ENCODE results near the gene KDELR3.

The KDELR3 gene

DNA sequence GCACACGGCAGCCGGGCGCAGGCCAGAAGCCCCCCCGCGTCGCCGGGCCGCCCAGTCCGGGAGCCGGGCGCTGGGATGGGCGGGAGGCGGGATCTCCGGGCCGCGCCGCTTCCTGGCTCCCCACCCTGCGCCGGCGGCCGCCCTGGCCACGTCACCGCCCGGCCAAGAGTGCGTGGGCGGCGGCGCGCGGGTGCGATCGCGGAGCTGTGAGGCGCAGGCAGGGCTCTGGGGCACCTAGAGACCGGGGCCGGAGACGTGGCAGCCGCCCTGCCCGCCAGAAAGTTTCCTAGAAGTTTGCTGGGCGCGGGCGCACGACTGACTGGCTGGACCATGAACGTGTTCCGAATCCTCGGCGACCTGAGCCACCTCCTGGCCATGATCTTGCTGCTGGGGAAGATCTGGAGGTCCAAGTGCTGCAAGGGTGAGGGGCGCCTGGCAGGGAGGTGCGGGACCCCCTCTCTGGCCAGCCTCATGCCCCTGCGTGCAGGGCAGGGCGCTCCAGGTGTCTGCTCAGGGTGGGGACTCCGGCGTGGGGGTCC is at the start of gene KDELR3:
TSS of gene KDELR3 (plus strand) at position 193 of the 539 bp plus-strand sequence. CDS start at position 331, 138 bp downstream.
- in situ Hi-C loops (cut with MboI; ENCODE audit: low sequenced_read_pairs) = no loop called here

DNA sequence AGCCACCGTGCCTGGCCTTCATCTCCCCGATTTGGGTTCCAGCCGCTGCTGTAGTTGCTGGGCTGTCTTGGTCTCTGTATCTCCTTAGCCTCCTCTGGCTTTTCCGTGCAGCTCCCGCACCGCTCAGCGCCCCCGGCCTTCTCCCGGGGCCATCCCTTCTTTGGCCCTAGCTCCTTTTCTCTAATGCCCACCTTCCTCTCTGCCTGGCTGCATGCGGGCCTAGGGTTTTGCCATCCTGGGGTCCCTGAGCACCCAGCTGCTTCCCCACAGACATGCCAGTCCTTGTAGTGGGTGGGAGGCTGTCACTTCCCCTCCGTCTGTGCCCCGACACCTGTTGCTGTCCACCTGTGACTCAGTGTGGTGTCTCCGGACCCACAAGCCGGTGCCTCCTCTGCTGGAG is 49.3 kb upstream of the KDELR3 start:
- in situ Hi-C loops (cut with MboI; ENCODE audit: low sequenced_read_pairs) = no loop called here

DNA sequence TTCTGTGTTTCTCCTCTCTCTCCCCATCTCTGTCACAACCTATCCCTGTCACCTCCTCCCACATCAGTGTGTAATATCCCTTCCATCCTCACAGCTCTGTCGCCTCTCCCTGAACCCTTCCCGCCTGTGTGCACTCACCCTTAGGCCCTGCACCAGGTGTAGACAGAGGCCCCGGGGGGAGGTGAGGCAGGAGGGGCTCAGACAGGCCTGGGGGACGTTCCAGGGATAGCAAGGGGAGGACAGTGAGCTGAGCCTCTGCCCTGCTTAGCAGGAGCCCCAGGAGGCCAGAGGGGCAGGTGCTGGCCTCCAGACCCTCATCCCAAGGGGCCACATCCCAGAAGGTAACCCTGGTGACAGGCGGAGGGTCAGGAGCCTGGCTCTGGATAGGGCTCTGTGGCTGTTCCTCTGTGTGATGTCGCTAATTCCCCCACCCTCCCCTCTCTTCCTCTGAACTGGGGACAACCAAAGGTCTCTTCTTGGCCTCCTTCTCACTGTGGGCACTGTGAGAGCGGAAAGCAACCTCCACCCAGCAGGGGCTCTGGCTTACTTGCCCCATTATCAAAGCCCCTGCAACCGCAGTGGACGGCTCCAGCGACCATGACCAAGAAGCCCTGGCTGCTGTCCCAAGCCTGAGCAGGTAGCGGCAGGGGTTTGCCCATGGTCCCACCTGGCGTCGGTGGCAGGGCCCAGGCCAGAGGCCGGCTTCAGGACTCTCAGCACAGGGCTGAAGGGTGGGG is 48.6 kb upstream of the KDELR3 start:
- in situ Hi-C loops (cut with MboI; ENCODE audit: low sequenced_read_pairs) = no loop called here

DNA sequence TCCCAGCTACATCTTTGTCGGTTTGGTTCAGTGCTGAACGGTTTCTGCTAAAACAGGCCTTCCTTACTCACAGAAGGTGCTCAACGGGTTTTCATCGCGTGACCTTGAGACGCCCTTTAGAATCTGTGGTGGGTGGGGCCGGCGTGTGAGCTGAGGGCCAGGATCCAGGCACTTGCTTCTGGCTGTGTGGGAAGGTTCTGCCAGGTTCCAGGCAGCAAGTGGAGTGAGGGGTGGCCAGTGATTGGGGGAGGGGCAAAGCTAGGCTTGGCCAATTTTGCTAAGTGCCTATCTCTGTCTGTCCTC is 48.1 kb upstream of the KDELR3 start:
- in situ Hi-C loops (cut with MboI; ENCODE audit: low sequenced_read_pairs) = no loop called here

DNA sequence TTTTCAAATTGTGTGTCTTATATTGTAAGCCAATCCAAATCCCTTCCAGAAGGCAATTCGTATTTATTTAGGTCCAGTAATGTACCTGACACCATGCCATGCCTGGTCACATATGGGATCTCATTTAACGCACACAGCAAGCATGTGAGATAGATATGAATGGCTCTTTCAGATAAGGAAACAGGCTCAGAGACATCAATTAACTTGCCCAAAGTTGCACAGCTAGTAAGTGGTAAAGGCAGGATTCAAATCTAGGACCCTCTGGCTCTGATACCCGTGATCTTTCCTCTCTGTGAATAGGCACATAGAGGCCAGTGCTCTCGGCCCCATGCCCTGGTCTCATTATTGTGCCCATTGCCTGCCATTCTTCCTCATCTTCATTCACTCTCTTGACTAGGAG is 47.2 kb upstream of the KDELR3 start:
- in situ Hi-C loops (cut with MboI; ENCODE audit: low sequenced_read_pairs) = no loop called here

DNA sequence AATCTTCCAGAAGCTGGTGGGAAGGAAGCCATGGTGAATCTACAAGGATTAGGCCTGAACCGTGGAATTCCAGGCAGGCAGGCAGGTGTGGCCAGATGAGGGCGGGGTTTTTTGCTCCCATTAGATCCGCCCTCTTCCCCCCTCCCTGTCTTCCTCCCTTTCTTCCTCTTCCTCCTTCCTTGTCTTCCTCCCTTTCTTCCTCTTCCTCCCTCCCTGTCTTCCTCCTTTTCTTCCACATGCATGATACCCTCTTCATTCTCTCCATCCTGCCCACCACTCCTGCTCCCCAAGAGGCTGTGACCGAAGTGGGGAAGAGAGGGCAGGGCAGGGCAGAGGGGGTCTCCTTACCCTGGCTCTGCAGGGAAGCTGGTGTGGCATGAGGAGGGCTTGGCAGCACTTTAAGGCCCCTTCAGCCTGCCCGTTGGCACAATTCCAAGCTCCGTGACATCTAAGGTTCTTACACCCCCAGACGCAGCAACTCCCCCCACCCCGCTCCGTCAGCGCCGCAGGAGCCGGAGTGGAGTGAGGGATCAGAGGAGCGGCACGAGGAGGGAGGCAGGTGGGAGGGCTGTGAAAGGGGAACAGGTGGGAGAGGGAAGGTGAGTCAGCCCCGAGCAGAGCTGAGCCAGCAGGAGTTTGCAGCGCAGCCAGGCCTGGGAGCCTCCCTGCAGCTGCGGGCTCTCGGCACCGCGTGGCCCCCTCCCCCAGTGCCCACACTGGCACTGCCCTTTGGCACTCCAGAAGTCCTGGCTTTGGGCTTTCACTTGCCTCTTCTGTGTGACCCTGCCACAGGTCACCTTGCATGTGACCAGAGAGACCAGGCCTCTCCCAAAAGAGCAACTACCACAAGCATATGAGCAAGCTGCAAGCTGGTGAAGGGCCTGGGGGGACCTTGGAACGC is 45.0 kb upstream of the KDELR3 start:
- in situ Hi-C loops (cut with MboI; ENCODE audit: low sequenced_read_pairs) = no loop called here

DNA sequence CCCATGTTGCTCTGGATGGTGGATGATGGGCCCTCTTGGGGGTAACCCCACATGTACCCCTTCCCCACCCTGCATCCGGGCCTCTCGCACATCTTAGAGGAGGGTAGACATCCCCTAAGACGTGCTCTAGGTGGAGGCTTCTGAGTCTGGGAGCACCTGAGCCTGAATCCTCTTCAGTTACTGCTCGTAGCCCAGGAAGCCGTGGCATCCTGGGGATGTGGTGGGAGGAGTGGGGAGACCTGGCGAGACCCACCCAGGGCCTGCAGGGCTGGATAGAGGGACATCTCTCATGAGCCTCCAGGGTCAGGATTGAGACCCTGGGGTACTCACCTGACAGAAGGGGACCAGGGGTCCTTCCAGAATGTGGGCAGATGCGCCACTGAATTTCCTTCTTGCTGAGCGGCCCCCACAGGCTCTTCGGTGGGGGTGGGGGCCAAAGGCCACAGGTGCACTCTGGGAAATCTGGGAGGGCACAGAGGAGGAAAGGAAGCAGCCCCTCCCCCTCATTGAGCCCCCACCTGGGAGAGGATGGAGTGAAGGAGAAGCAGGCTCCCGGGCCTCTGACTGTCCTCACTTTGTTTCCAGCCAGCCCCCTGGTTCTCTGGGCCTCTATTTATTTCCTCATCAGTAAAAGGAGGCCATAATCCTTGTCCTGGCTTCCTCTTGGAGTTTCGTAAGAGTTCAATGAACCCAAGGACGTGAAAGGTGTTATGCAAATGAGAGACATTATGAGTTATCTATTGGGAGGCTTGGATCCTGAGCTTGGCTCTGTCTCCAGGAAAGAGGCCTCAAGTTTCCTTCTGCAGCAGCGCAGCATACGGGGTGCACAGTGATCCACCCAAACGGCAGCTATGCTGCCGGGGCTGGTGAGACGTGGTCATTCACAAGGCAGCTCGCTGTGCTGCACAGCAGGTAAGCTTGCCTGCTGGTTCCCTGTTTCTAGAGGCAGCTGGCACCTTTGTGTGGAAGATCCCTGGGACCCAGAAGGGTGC is 44.1 kb upstream of the KDELR3 start:
- in situ Hi-C loops (cut with MboI; ENCODE audit: low sequenced_read_pairs) = no loop called here

DNA sequence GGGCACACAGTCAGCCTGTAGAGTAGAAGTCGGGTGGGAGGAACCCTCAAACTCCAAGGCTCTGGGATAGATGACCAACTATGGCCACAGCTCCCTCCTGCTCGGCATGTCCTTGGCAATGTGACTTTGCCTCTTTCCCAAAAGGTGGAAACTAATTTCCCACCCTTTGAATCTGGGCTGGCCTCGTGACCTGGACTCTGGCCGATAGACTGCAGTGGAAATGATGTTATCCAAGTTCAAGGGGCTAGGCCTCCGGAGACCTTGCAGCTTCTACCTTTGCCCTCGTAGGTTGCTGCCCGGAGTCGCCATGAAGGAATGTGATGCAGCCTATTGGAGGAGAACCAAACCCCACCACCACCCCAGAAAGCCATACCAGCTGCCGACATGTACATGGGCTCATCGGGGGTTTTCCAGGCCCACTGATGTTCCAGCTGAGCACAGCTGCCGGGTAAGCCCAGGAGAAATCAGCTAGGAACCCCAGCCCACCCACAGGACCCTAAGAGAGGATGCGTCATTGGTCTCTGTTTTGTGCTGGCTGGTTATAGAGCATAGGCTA is 43.3 kb upstream of the KDELR3 start:
- in situ Hi-C loops (cut with MboI; ENCODE audit: low sequenced_read_pairs) = no loop called here

DNA sequence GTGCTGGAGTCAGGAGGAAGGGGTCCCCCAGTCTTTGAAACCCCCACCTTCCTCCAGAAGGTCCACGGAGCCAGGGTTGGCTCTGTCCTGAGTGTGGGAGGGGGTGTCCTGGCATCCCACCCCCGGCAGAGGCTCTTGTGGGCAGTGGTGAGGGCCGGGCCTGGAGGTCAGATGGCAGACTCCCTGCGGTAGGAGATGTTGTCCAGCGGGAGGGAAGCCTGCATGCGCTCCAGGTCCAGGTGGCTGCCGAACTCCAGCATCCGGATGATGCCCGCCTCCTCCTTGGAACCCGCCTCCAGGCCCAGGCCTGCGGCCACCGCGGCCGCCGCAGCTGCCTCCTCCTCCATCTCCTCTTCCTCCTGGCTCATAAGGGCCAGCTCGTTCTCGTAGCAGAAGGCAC is 41.3 kb upstream of the KDELR3 start:
- in situ Hi-C loops (cut with MboI; ENCODE audit: low sequenced_read_pairs) = no loop called here

DNA sequence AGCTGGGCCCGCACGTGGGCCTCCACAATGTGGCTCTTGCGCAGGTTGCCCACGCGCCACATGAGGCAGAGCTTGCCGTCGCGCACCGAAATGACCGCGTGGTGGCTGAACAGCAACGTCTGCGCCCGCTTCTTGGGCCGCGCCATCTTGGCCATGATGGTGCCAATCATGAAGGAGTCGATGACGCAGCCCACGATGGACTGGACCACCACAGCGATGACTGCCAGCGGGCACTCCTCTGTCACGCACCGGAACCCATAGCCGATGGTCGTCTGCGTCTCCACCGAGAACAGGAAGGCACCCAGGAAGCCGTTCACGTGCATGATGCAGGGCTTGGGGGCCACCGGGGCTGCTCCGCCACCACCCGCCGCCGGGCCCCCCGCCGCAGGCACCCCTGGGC is 40.4 kb upstream of the KDELR3 start:
- in situ Hi-C loops (cut with MboI; ENCODE audit: low sequenced_read_pairs) = no loop called here

DNA sequence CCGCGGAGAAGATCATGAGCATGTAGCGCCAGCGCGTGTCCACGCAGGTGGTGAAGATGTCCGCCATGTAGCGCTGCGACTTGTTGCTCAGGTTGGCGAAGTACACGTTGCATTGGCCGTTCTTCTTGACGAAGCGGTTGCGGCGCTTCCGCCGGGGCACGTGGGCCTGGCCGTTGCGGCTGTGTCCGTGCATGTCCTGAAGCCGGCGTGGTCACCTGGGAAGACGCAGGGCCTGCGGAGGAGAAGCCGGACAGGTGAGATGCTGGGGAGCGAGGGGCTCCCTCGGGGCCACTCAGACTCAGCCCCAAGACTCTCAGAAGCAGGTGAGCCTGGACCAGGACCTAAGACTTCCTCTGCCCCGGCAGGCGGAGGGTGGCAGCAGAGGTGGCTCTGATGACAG is 40.0 kb upstream of the KDELR3 start:
- in situ Hi-C loops (cut with MboI; ENCODE audit: low sequenced_read_pairs) = no loop called here

DNA sequence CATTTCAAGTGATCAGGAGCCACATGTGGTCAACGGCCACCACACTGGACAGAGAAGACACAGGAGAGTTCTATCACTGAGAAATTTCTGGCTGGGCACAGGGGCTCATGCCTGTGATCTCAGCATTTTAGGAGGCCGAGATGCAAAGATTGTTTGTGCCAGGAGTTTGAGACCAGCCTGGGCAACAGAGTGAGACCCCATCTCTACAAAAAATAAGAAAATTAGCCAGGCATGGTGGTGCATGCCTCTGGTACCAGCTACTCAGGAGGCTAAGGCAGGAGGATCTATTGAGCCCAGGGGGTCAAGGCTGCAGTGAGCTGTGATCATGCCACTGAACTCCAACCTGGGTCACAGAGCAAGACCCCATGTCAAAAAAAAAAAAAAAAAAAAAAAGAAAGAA is 39.2 kb upstream of the KDELR3 start:
- in situ Hi-C loops (cut with MboI; ENCODE audit: low sequenced_read_pairs) = no loop called here

DNA sequence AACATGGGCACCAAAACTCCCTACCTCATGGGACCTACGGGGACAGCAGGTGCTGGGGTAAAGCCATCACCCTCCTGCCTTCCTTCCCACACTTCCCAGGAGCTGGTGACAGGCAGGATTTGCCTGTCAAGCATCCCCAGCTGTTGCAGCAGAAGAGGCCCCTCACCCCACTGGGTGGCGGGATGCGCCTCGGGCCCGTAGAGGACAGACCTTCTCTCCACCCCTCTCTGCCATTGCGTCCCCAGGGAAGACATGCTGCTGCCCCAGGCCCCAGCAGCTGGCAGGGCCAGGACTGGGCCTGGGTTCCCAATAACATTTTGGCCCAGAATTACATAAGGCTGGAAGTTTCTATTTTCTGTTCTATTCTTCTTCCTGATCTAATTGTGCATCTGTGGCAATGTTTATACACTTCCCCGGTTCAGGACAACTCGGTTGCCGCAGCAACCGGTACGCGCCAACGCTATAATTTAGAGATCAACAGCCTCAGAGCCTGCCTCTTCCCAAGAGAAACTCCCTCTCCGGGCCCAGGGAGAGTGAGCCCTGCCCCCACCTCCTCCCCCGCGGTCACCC is 38.3 kb upstream of the KDELR3 start:
- in situ Hi-C loops (cut with MboI; ENCODE audit: low sequenced_read_pairs) = no loop called here

DNA sequence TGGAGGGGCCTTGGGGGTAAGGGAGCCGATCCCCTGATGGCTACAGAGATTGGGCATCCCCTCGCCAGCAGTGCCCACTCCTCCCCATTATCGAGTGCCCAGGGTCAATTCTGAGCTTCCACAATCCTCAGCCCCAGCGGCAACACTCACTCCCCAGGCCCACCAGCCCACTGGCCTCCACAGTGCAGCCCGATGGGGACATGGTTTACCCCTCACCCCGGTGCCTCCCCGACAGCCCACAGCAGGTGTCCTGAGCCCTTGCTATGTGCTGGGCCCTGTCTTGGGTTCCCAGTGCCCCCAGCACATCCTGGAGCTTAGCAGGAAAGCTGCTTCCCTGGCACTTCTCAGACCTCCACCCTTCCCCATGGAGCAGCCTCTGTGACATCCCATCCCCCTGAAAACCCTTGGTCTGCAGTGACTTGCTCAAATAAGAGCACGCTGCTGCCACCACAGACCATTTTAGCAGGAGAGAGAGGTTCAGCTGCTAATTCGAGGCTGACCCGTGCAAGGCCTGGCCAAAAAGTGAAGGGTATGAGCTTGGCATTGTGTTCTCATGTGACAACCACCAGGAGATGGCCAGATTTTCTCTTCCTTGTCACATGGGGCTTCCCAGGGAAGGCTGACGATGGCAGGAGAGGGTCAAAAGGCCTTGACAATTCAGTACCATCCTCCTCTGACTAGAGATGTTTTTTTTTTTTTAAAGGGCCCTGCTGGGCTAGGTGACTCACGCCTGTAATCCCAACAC is 36.5 kb upstream of the KDELR3 start:
- in situ Hi-C loops (cut with MboI; ENCODE audit: low sequenced_read_pairs) = no loop called here

DNA sequence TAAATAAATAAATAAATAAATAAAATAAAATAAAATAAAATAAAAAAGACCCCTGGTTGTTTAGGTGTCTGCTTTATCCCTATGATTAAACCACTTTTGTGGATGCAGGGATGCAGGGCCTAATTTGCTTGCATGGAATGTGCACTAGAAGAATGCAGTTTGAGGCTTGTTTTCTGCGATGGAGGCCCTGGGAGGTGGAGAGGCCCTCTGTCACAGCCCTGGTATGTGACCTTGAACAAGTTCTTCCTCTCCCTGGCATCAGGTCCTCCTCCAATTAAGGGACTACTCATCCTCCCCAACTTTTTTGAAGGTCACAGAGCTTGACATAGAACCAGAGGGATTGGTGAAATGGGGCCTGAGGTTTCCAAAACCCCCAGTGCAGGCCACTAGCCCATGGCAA is 35.6 kb upstream of the KDELR3 start:
- in situ Hi-C loops (cut with MboI; ENCODE audit: low sequenced_read_pairs) = no loop called here

DNA sequence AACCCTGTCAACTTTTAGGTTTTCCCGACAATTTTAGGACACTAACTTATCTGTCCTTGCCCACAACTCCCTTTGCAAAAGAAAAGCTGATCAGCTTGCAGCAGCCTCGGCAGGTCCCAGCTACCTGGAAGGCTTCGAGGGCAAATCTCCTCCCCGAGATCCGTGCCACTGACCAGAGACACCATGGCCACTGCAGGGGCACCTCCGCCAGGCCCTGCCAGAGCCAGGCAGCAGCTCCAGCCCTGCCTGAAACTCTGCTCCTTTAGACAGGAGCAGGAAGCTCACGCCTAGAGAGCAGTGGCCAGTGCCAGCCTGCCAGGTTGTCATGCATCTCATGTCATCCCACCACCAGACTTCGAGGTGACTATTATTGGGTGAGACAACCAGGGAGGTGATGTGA is 34.0 kb upstream of the KDELR3 start:
- in situ Hi-C loops (cut with MboI; ENCODE audit: low sequenced_read_pairs) = no loop called here

DNA sequence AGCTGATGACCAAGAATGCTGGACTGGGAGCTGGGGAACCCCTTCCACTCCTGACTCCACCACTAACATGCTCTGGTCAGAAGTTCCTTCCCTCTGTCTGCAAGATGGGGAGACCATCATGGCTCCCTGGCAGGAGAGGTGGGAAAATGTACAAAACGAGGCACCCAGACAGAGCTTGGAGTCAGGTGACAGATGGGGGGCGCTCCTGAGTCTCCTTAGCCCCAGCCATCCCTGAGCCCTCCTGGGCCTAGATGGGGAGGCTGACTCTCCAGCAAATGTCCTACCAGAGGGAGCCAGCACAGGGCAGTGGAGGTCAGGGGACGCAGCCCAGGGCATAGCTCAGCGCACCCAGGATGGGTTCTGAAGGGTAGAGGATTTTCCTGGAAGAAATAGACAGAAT is 32.9 kb upstream of the KDELR3 start:
- in situ Hi-C loops (cut with MboI; ENCODE audit: low sequenced_read_pairs) = no loop called here

DNA sequence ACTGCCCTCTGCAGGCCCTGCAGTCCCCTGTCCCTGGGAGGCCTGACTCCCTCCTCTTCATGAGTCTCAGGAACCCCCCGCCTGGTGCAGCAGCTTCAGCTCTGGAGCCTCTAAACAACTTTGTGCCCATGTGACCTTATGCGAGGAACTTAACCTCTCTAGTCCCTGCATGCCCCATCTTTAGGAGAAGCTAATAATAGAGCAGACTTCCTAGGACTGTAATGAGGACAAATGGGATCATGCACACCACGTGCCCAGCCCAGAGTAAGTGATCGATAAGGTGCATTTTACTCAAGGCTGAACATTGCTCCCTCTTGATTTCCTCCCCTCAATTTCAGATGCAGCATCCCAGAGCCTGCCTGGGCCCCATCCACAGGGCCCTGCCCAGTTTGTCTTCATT is 31.9 kb upstream of the KDELR3 start:
- in situ Hi-C loops (cut with MboI; ENCODE audit: low sequenced_read_pairs) = no loop called here

DNA sequence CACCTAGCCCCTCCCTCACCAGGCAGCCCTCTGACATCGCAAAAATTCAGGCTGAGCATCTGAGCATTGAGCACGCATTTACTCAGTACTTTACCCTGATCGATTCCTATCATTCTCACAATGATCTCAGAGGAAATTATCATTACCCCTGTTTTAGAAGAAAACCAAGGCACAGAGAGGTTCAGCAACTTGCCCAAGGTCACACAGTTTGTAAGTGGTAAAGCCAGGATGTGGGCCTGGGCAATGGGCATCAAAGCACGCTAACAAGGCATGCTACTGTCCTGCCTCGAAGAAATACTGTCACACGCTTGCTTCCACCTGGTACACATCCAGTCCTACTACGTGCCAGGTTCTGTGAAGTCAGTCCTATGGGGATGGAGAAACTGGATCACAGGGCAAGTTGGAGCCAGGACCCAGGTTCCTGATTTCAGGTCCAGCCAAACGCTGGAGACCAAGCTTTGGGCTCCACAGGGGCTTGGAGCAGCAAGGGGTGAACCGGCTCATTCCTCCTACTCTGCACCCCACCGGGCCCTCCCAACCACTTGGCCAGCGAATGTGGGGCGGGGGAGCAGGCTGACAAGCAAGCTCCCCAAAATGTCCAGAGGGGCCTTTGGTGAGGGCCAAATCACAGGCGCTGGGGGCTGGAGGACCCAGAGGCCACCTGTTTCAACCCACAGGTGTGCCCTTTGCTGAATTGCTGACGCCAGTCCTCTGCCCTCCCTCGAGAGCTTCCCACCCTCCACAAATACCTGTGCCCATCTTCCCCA is 31.1 kb upstream of the KDELR3 start:
- in situ Hi-C loops (cut with MboI; ENCODE audit: low sequenced_read_pairs) = no loop called here
